ENCODE data around the gene PTMS. TPM values are rescaled to one million over a fixed set of nuclear protein-coding genes. Genes with fewer than 3 reads are reported as not detected.

The PTMS gene
- total and polyA plus RNA-seq, 2 donors (not counting 3 experiments of a cell fraction or from before 2014, with no cell fraction given), result 555 to 661 TPM

GRCh38 chr12:6770094-6770493, 3.9 kb downstream of the PTMS start:
- no peaks in the 10 kb centered on the region for H3K9me3 ChIP-seq (replicated peaks; ENCODE audit: control insufficient read depth, insufficient read depth, low read length)
- H2AFZ ChIP-seq (ENCODE audit: low read depth, low read length), result no peak overlapping the region
- H3K9ac ChIP-seq (replicated peaks; ENCODE audit: extremely low read depth, insufficient read depth, low read length), result no peak overlapping the region
- H3K4me1 ChIP-seq (ENCODE audit: control insufficient read depth, extremely low read depth, insufficient read depth, low read length), result peaks cover 22% of the 10 kb centered on the region
- H3K79me2 ChIP-seq (ENCODE audit: control insufficient read depth, insufficient read depth, low read length), result peaks cover 32% of the 10 kb centered on the region
- H3K27ac ChIP-seq (ENCODE audit: insufficient read depth, low read depth, low read length), result no peak overlapping the region
- TF ChIP-seq JUN (IDR thresholded peaks at IDR 0.05; ENCODE audit: borderline replicate concordance, insufficient read depth, insufficient read length, low read depth), result no peak
- TF ChIP-seq CTCF (IDR thresholded peaks at IDR 0.05; ENCODE audit: extremely low read depth in 1 of 2, insufficient read depth in 1 of 2, low read depth in 1 of 2, low read length in 2 of 2), result no peak
- TF ChIP-seq MYC (IDR thresholded peaks at IDR 0.05; ENCODE audit: low read depth, low read length), result no peak
- TF ChIP-seq MAX (IDR thresholded peaks at IDR 0.05; ENCODE audit: insufficient read depth, insufficient read length), result no peak
- no peak for TF ChIP-seq POLR2AphosphoS5 (IDR thresholded peaks at IDR 0.05; ENCODE audit: insufficient read depth, low read depth, low read length)
- TF ChIP-seq FOS (IDR thresholded peaks at IDR 0.05; ENCODE audit: borderline replicate concordance, insufficient read depth, low read length), result no peak
- TF ChIP-seq GATA2 (IDR thresholded peaks at IDR 0.05; ENCODE audit: insufficient read depth, insufficient read length, low read depth, low read length), result no peak
- no peak for TF ChIP-seq POLR2A (IDR thresholded peaks at IDR 0.05; ENCODE audit: low read depth, low read length)
- no peak for TF ChIP-seq EZH2 (IDR thresholded peaks at IDR 0.05; ENCODE audit: borderline replicate concordance, low read depth, low read length, severe bottlenecking)
- ChIA-PET POLR2A (no interaction called here), CTCF (interaction anchor here (8.4 kb wide), 1 partner anchor 17 kb away, joined by 234 read pairs; the partner anchor contains the start of gene MLF2)
- intact Hi-C loops (cut with micrococcal nuclease) (no loop called here), dilution Hi-C loops (cut with MboI; ENCODE audit: extremely low pct_ligation_motif_present, low sequenced_read_pairs) (no loop called here)
- no peak for DNase-seq (ENCODE audit: low read depth, low spot score)
- no peaks in the 10 kb centered on the region for H4K20me1 ChIP-seq (replicated peaks; ENCODE audit: control insufficient read depth, extremely low read depth, insufficient read depth, low read length)
- FAIRE-seq, result no peak
- peaks cover 0 to 25% of the 10 kb centered on the region in 2 experiments for H3K36me3 ChIP-seq (ENCODE audit: control insufficient read depth in 2 of 2, extremely low read depth in 1 of 2, insufficient read depth in 2 of 2, low read length in 2 of 2)
- H3K9me1 ChIP-seq (replicated peaks; ENCODE audit: control insufficient read depth, extremely low read depth, insufficient read depth, low read length), result no peaks in the 10 kb centered on the region
- no peak overlapping the region for H3K4me2 ChIP-seq (ENCODE audit: insufficient read depth, low read length)
- H3K4me3 ChIP-seq (replicated peaks in 1 of 3; ENCODE audit: insufficient read depth in 1 of 3, low read depth in 1 of 3, low read length in 3 of 3), result no peak overlapping the region
- BruUV-seq (replicated peaks), result no TSS peak
- no peaks in the 10 kb centered on the region for H3K27me3 ChIP-seq (ENCODE audit: control insufficient read depth in 2 of 2, insufficient read depth in 2 of 2, low read length in 2 of 2)
